Effector memory CD8-positive, alpha-beta T cell (primary cell): ENCODE measurements around the gene TERT.
"Not testable (repeated sequence)": the region's sequence is repeated elsewhere in the genome, so short reads cannot be mapped to it uniquely, and the experiment has no call there.

Experiments used
- ATAC-seq: fragments of 150-1000 bp; cut with Tn5 transposase; replicated peaks from 2 replicates; pipeline ENCODE4 v1.10.0; 2021; ENCODE audit warnings: mild to moderate bottlenecking, moderate library complexity
- DNase-seq, 3 experiments: peaks; one replicate each; pipeline ENCODE4 v3.0.0; 2021
- H3K27ac Mint-ChIP-seq, 2 donors: one replicate each; pipeline ENCODE4 v1.8.0; 2022; ENCODE audit warnings: mild to moderate bottlenecking in 2 of 2, mixed read lengths in 2 of 2, moderate library complexity in 2 of 2
- H3K27me3 Mint-ChIP-seq, 2 donors: one replicate each; pipeline ENCODE4 v1.8.0; 2022; ENCODE audit warnings: mixed read lengths in 2 of 2
- H3K36me3 Mint-ChIP-seq: one replicate; pipeline ENCODE4 v1.8.0; 2022; ENCODE audit warnings: mild to moderate bottlenecking, moderate library complexity, mixed read lengths; ENCODE audit not compliant: insufficient read depth
- H3K4me1 Mint-ChIP-seq, 2 donors: one replicate each; pipeline ENCODE4 v1.8.0; 2022; ENCODE audit warnings: low read depth in 2 of 2, mixed read lengths in 2 of 2
- H3K4me3 Mint-ChIP-seq, 2 donors: one replicate each; pipeline ENCODE4 v1.8.0; 2022; ENCODE audit warnings: mild to moderate bottlenecking in 2 of 2, mixed read lengths in 2 of 2, moderate library complexity in 2 of 2
- H3K9me3 Mint-ChIP-seq, 2 donors: one replicate each; pipeline ENCODE4 v1.8.0; 2022; ENCODE audit warnings: mixed read lengths in 2 of 2

TERT gene

GRCh38 chr5:1270933-1271914 is 23.6 kb downstream of the TERT start:
- H3K36me3 Mint-ChIP-seq = peaks cover 3% of the 10 kb centered on the region
- DNase-seq = no peak
- H3K4me1 Mint-ChIP-seq = peaks cover 10 to 11% of the 10 kb centered on the region in 2 donors
- no peak for ATAC-seq
- H3K27me3 Mint-ChIP-seq = peaks cover 0 to 9% of the 10 kb centered on the region in 2 donors
- no peak overlapping the region for H3K4me3 Mint-ChIP-seq
- no peak overlapping the region for H3K27ac Mint-ChIP-seq
- no peaks in the 10 kb centered on the region for H3K9me3 Mint-ChIP-seq

GRCh38 chr5:1270426-1270825 is 24.4 kb downstream of the TERT start:
- H3K4me3 Mint-ChIP-seq = no peak overlapping the region
- DNase-seq = no peak
- peaks cover 3% of the 10 kb centered on the region for H3K36me3 Mint-ChIP-seq
- H3K9me3 Mint-ChIP-seq = no peaks in the 10 kb centered on the region
- no peak overlapping the region for H3K27ac Mint-ChIP-seq
- peaks cover 0 to 7% of the 10 kb centered on the region in 2 donors for H3K27me3 Mint-ChIP-seq
- peaks cover 6 to 10% of the 10 kb centered on the region in 2 donors for H3K4me1 Mint-ChIP-seq
- ATAC-seq = no peak

GRCh38 chr5:1268666-1269065 is 26.2 kb downstream of the TERT start:
- Mint-ChIP-seq H3K4me3 (no peak overlapping the region), H3K9me3 (no peaks in the 10 kb centered on the region), H3K27me3 (peaks cover 0 to 7% of the 10 kb centered on the region in 2 donors), H3K27ac (no peak overlapping the region), H3K4me1 (peaks cover 6 to 8% of the 10 kb centered on the region in 2 donors), H3K36me3 (peaks cover 3% of the 10 kb centered on the region)
- ATAC-seq (peak; percentile 89), DNase-seq (peak; percentile 18 to 23 (median 21))

- no peak overlapping the region for H3K27ac Mint-ChIP-seq
- H3K4me1 Mint-ChIP-seq = peaks cover 6 to 8% of the 10 kb centered on the region in 2 donors
- no peak overlapping the region for H3K4me3 Mint-ChIP-seq
- H3K36me3 Mint-ChIP-seq = peaks cover 3% of the 10 kb centered on the region
- DNase-seq (no peak), ATAC-seq (no peak)
- H3K27me3 Mint-ChIP-seq = peaks cover 0 to 7% of the 10 kb centered on the region in 2 donors
- H3K9me3 Mint-ChIP-seq = no peaks in the 10 kb centered on the region
Observed at GRCh38 chr5:1268056-1268455, 26.8 kb downstream of the TERT start.

- H3K27ac Mint-ChIP-seq, H3K9me3 Mint-ChIP-seq, H3K4me1 Mint-ChIP-seq, H3K4me3 Mint-ChIP-seq, ATAC-seq, H3K36me3 Mint-ChIP-seq, DNase-seq, H3K27me3 Mint-ChIP-seq: not testable (repeated sequence)
Observed at GRCh38 chr5:1267464-1267863, 27.4 kb downstream of the TERT start.

GRCh38 chr5:1266791-1267190 is 28.1 kb downstream of the TERT start:
- H3K36me3 Mint-ChIP-seq = peaks cover 3% of the 10 kb centered on the region
- H3K4me3 Mint-ChIP-seq = no peak overlapping the region
- peaks cover 0 to 7% of the 10 kb centered on the region in 2 donors for H3K27me3 Mint-ChIP-seq
- peaks cover 6 to 8% of the 10 kb centered on the region in 2 donors for H3K4me1 Mint-ChIP-seq
- H3K9me3 Mint-ChIP-seq = no peaks in the 10 kb centered on the region
- no peak for DNase-seq
- ATAC-seq = no peak
- H3K27ac Mint-ChIP-seq = no peak overlapping the region

- Mint-ChIP-seq H3K27ac (peak overlapping the region in 1 of 2 donors; percentile 55), H3K9me3 (no peaks in the 10 kb centered on the region), H3K4me1 (peaks cover 6 to 8% of the 10 kb centered on the region in 2 donors), H3K36me3 (peaks cover 3% of the 10 kb centered on the region), H3K27me3 (peaks cover under 1 to 9% of the 10 kb centered on the region in 2 donors), H3K4me3 (no peak overlapping the region)
- DNase-seq (no peak), ATAC-seq (no peak)
Observed at GRCh38 chr5:1265461-1266455, 29.1 kb downstream of the TERT start.

GRCh38 chr5:1265026-1265425 is 29.8 kb downstream of the TERT start:
- no peak for ATAC-seq
- no peak for DNase-seq
- H3K27me3 Mint-ChIP-seq = peaks cover 4 to 9% of the 10 kb centered on the region in 2 donors
- peak overlapping the region in 1 of 2 donors; percentile 55 for H3K27ac Mint-ChIP-seq
- H3K4me1 Mint-ChIP-seq = peaks cover 6 to 8% of the 10 kb centered on the region in 2 donors
- no peak overlapping the region for H3K4me3 Mint-ChIP-seq
- H3K9me3 Mint-ChIP-seq = no peaks in the 10 kb centered on the region
- peaks cover 3% of the 10 kb centered on the region for H3K36me3 Mint-ChIP-seq

- H3K27me3 Mint-ChIP-seq = peaks cover 4 to 9% of the 10 kb centered on the region in 2 donors
- H3K4me3 Mint-ChIP-seq = no peak overlapping the region
- peaks cover 3% of the 10 kb centered on the region for H3K36me3 Mint-ChIP-seq
- H3K4me1 Mint-ChIP-seq = peaks cover 6 to 8% of the 10 kb centered on the region in 2 donors
- no peak overlapping the region for H3K27ac Mint-ChIP-seq
- no peak for ATAC-seq
- no peaks in the 10 kb centered on the region for H3K9me3 Mint-ChIP-seq
- no peak for DNase-seq
Observed at GRCh38 chr5:1264211-1264610, 30.7 kb downstream of the TERT start.

GRCh38 chr5:1262381-1262780 is 32.5 kb downstream of the TERT start:
- Mint-ChIP-seq H3K27ac (no peak overlapping the region), H3K36me3 (no peaks in the 10 kb centered on the region), H3K4me3 (no peak overlapping the region), H3K4me1 (no peaks in the 10 kb centered on the region), H3K27me3 (peaks cover 4 to 23% of the 10 kb centered on the region in 2 donors), H3K9me3 (no peaks in the 10 kb centered on the region)
- ATAC-seq = no peak
- no peak for DNase-seq

- H3K4me1 Mint-ChIP-seq = no peaks in the 10 kb centered on the region
- H3K4me3 Mint-ChIP-seq = no peak overlapping the region
- no peak for ATAC-seq
- no peaks in the 10 kb centered on the region for H3K36me3 Mint-ChIP-seq
- H3K27ac Mint-ChIP-seq = no peak overlapping the region
- DNase-seq = no peak
- H3K9me3 Mint-ChIP-seq = no peaks in the 10 kb centered on the region
- H3K27me3 Mint-ChIP-seq = peaks cover 4 to 23% of the 10 kb centered on the region in 2 donors
Observed at GRCh38 chr5:1261643-1262042, 33.2 kb downstream of the TERT start.

- no peak for DNase-seq
- no peak overlapping the region for H3K27ac Mint-ChIP-seq
Observed at GRCh38 chr5:1259806-1260480, 34.9 kb downstream of the TERT start.

GRCh38 chr5:1257841-1258240 is 37.0 kb downstream of the TERT start:
- peak overlapping the region in 1 of 2 donors; percentile 13 for H3K27ac Mint-ChIP-seq
- no peak for ATAC-seq
- peaks cover 4 to 23% of the 10 kb centered on the region in 2 donors for H3K27me3 Mint-ChIP-seq
- no peak overlapping the region for H3K4me3 Mint-ChIP-seq
- no peak for DNase-seq
- H3K36me3 Mint-ChIP-seq = no peaks in the 10 kb centered on the region
- no peaks in the 10 kb centered on the region for H3K9me3 Mint-ChIP-seq
- H3K4me1 Mint-ChIP-seq = peaks cover 9 to 18% of the 10 kb centered on the region in 2 donors

More at GRCh38 chr5:1259806-1260480, 34.9 kb downstream of the TERT start:
- Mint-ChIP-seq H3K9me3 (no peaks in the 10 kb centered on the region), H3K27me3 (peaks cover 4 to 23% of the 10 kb centered on the region in 2 donors), H3K4me1 (peaks cover 5 to 13% of the 10 kb centered on the region in 2 donors), H3K4me3 (no peak overlapping the region), H3K36me3 (no peaks in the 10 kb centered on the region)
- no peak for ATAC-seq
